SH-SY5Y (cell line): ENCODE measurements around the gene RCAN2.

Experiments used
- GATA2 ChIP-seq: IDR thresholded peaks from 2 replicates; pipeline ENCODE4 v1.6.1; 2011; ENCODE audit warnings: mild to moderate bottlenecking, low read depth, low read length
- GATA3 ChIP-seq: IDR thresholded peaks from 2 replicates; pipeline ENCODE4 v1.6.1; 2011; ENCODE audit warnings: low read depth, mild to moderate bottlenecking, low read length, moderate library complexity

The RCAN2 gene

DNA sequence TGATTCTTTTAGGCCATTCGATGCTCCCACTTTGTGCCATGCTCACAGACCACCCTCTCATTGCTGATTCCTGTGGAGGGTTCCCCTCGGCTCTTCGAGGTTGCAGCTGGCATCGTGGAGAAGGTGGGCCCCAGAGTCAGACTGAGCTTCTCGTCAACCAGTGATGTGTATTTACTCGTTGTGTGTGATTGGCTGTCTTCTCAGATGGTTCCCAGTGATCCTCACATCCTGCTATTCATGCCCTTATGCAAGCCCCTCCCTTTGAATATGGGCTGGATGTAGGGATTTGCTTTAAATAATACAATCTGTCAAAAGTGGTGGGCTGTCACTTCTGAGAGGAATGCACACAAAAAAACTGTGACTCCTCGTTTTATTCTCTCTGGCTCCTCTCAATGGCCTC is 220.9 kb downstream of the RCAN2 start:
- TF ChIP-seq GATA2 (no peak), GATA3 (no peak)

DNA sequence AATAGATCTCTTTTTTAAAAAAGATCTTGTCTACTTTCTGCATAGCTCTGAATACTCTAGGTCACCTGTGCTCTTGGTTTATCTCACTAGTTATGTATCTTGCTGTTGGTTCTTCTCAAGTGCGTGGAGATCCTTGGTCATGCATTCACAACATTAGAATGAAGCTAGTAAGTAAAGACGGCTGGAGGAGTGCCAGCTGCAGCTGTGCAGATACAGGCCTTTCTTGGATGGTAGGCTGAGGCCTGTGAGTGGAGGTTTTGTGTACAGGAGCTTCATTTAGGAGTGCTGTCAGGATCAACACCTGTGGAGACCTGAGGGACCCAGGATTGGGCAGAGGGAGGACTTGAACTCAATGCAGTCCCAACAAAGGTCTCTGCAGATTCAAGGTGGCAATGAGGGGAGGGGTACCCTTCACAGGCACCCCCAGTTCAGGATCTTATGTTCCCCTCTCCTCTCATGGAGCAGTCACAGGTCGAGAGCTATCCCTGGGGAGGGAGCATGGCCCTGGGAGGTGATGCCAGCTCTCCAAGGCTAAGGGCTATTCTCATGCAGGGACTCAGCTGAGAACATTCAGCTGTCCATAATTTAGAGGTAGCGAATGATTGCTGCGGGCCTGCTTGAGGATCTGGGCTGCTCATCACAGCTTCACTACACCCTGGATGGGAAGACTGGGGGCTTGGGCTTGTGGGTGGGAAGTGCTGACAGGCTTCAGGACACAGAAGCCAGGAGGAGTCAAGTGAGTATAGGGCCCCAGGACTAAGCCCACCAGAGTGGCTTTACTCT is 221.6 kb downstream of the RCAN2 start:
- TF ChIP-seq GATA3, result no peak

DNA sequence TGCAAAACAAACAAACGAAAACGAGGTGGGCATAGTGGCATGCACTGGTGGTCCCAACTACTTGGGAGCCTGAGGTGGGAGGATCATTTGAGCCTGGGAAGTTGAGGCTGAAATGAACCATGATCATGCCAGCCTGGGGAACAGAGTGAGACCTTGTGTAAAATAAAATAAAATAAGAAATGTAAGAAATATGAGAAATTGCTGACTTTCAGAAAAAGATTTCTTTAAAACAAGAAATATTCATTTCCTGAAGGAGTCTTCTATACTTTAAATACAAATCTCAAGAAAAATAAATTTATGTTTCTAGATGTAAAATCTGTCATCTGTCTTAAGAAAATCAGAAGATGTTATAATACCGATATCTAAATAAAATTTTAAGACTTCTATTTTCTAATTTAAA is 223.7 kb downstream of the RCAN2 start:
- no peak for TF ChIP-seq GATA3

GRCh38 chr6:46265373-46265772 is 225.9 kb downstream of the RCAN2 start:
- TF ChIP-seq GATA3 (no peak), GATA2 (no peak)

DNA sequence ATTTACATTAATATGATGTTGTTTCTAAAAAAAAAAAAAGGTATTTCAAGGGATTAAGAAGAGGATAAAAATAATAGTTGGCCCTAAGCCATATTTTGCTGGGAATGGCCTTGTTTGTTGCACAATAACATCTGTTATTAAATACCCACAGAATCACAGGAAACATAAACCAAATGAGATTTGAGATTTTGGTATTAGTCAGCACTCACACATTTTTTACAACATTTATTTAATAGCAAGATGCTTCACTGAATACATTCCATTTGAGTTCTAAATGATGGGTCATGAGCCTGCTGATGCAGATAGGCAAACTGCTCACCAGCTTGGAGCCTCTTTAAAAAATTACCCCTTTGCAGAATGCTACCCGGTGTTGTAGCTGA is 227.6 kb downstream of the RCAN2 start:
- no peak for TF ChIP-seq GATA3
- TF ChIP-seq GATA2, result no peak

DNA sequence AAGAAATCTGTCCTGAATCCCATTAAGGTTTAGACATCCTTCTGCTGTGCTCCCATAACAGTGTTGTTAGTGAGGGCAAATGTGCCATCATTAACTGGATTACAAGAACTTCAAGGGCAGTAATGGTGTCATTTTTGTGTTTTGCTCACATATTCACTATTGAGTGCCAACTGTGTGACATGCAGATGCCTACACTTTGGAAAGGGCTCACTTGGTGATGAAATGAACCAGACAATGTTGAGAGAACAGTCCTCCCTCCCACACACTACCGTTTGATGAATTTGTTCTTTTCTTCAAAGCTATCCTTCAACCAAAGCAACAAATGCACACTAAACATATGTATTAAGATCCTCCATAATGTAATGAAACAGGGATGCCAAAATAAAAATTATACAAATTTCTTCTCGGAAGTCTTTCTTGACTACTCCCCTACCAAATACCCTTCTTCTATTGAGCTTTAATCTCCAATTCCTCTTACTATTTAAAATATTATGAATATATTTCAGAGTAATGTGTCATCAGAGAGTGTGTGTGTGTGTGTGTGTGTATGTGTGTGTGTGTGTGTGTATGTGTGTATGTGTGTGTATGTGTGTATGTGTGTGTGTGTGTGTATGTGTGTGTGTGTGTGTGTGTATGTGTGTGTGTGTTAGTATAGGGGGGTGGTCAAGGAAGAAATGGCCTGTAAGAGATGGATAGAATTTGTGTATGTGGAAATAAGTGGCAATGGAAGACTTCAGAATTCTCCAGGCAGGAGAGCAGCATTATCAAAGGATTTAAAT is 228.1 kb downstream of the RCAN2 start:
- TF ChIP-seq GATA3 (no peak), GATA2 (no peak)

- no peak for TF ChIP-seq GATA2
- TF ChIP-seq GATA3, result no peak
Observed at GRCh38 chr6:46258249-46258648, 233.0 kb downstream of the RCAN2 start.

DNA sequence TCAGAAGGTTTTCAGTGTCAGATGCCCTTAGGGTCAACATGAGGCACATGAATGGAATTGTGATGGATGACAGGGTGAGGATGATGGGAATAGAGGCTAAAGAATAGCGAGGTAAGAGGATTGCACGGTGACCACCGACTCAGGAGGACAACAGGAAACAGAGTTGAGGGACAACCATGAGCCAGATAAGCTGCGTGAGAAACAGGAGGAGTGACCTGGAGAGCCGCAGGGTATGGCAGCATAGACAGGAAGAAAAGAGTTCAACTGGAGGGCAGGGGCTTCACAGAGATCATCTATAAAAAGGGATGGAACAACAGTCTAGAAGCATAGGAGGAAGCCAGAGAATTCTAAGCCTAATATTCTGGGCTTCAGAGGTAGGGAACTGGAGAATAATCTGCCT is 235.7 kb downstream of the RCAN2 start:
- TF ChIP-seq GATA3, result no peak
- no peak for TF ChIP-seq GATA2

DNA sequence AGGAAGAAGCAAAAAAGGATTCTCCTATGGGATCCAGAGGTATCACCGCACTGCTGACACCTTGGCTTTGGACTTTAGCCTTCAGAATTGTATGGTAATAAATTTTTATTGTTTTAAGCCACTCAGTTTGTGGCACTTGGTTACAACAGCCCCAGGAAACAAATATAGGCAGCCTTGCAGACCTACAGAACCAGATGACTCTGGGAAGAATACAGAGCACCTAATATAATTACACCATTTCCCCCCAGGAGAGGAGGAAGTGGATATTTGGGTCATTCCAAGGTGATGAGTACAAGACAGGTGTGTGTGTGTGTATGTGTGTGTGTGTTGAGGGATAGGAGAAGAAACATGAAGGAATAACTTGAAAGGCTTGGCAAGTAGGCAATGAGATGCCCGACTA is 236.3 kb downstream of the RCAN2 start:
- TF ChIP-seq GATA2 (no peak), GATA3 (no peak)

DNA sequence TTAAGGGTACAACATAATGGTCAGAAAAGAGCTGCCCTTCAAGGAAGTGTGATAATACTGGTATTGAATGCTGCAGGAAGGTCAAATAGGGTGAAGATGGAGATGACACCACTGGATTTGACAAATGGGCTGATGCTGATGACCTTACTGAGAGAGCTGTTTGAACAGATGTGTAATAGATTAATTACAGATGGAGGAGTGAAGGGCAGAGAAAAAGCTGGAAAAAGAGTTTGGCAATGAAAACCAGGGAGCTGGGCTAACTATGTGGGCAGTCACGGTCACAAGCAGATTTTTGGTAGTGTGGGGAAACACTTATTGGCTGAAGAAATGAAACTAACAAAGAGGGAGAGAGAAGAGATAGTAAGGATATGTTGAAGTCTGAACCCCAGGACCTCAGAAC is 236.9 kb downstream of the RCAN2 start:
- TF ChIP-seq GATA2, result no peak
- no peak for TF ChIP-seq GATA3

GRCh38 chr6:46251583-46252339 is 239.5 kb downstream of the RCAN2 start:
- TF ChIP-seq GATA2 (no peak), GATA3 (no peak)

- TF ChIP-seq GATA2 (no peak), GATA3 (no peak)
Observed at GRCh38 chr6:46248143-46248542, 243.1 kb downstream of the RCAN2 start.

DNA sequence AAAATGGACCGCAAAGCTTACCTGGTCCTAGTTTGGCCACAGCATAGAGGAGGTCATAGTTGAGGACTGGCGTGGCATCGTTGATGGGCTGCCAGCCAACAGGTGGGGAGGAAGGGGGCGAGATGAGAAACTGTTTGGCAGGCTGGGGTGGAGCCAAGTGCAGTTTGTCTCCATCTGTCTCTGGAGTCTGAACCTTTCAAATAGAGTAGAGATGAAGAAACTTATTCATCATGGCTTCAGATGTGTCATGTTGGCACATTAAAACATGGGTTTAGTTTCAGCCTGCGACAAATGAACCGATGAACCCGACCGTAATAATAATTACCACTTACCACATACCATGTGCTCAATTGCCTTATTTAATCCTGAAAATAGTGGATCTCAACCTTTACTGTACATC is 244.5 kb downstream of the RCAN2 start:
- TF ChIP-seq GATA2, result no peak
- no peak for TF ChIP-seq GATA3

GRCh38 chr6:46246081-46246480 is 245.2 kb downstream of the RCAN2 start:
- TF ChIP-seq GATA2 (no peak), GATA3 (no peak)
